Brain microvascular endothelial cell (primary cell): ENCODE measurements around the gene ABCB6.

Experiments
- DNase-seq: peaks from one replicate; pipeline ENCODE4 v3.0.0-alpha.2; 2020
- H3K27ac ChIP-seq: fragments of 250-450 bp; sonication (Bioruptor Pico); 2 replicates; pipeline ENCODE4 v1.5.1; 2020; ENCODE audit warnings: mild to moderate bottlenecking, moderate library complexity
- H3K27me3 ChIP-seq: fragments of 250-450 bp; sonication (Bioruptor Pico); replicated peaks from 2 replicates; pipeline ENCODE4 v1.5.1; 2020; ENCODE audit warnings: mild to moderate bottlenecking
- H3K36me3 ChIP-seq: fragments of 250-450 bp; sonication (Bioruptor Pico); replicated peaks from 2 replicates; pipeline ENCODE4 v1.5.1; 2020; ENCODE audit warnings: mild to moderate bottlenecking
- H3K4me3 ChIP-seq: 2 replicates; pipeline ENCODE4 v1.5.1; 2011; ENCODE audit warnings: low read depth, mild to moderate bottlenecking, control low read depth, low read length, moderate library complexity
- in situ Hi-C: cut with HindIII; loops from 2 replicates; pipeline ENCODE4 v1.10.0; 2017; ENCODE audit warnings: low sequenced_read_pairs, low pct_ligation_motif_present
- TF ChIP-seq, protein P1 (sequence below): IDR thresholded peaks from 2 replicates; pipeline ENCODE4 v1.5.1; 2011; ENCODE audit warnings: low read depth, mild to moderate bottlenecking, moderate library complexity, low read length, control low read depth, inconsistent platforms; ENCODE audit errors: missing control alignments

The ABCB6 gene

GRCh38 chr2:219207884-219208740 is 10.6 kb downstream of the ABCB6 start:
- TF ChIP-seq, protein P1, sequence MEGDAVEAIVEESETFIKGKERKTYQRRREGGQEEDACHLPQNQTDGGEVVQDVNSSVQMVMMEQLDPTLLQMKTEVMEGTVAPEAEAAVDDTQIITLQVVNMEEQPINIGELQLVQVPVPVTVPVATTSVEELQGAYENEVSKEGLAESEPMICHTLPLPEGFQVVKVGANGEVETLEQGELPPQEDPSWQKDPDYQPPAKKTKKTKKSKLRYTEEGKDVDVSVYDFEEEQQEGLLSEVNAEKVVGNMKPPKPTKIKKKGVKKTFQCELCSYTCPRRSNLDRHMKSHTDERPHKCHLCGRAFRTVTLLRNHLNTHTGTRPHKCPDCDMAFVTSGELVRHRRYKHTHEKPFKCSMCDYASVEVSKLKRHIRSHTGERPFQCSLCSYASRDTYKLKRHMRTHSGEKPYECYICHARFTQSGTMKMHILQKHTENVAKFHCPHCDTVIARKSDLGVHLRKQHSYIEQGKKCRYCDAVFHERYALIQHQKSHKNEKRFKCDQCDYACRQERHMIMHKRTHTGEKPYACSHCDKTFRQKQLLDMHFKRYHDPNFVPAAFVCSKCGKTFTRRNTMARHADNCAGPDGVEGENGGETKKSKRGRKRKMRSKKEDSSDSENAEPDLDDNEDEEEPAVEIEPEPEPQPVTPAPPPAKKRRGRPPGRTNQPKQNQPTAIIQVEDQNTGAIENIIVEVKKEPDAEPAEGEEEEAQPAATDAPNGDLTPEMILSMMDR, result no peak
- Histone ChIP-seq H3K4me3 (no peak overlapping the region), H3K36me3 (peaks cover 9% of the 10 kb centered on the region), H3K27ac (no peak overlapping the region), H3K27me3 (no peaks in the 10 kb centered on the region)
- in situ Hi-C loops, result no loop called here
- DNase-seq, result peak; percentile 8

GRCh38 chr2:219207134-219207883 is 11.4 kb downstream of the ABCB6 start:
- H3K36me3 ChIP-seq, result peaks cover 7% of the 10 kb centered on the region
- H3K27me3 ChIP-seq, result no peaks in the 10 kb centered on the region
- in situ Hi-C loops, result no loop called here
- H3K27ac ChIP-seq, result no peak overlapping the region
- DNase-seq, result no peak
- TF ChIP-seq, protein P1, result no peak
- H3K4me3 ChIP-seq, result peak overlapping the region; percentile 75

- in situ Hi-C loops, result no loop called here
- H3K27ac ChIP-seq, result peak within 1 kb of the TSS; percentile 51
These were observed 12.2 kb downstream of the ABCB6 start, which contains the start of gene ZFAND2B for GRCh38 chr2:219206328-219207133. TSS of gene ZFAND2B (plus strand) at chr2:219206782. CDS start at chr2:219206988, 206 bp downstream.

GRCh38 chr2:219205981-219206327 is 12.8 kb downstream of the ABCB6 start:
- Histone ChIP-seq H3K36me3 (peaks cover 7% of the 10 kb centered on the region), H3K27me3 (no peaks in the 10 kb centered on the region), H3K4me3 (peak overlapping the region; percentile 75), H3K27ac (no peak overlapping the region)
- DNase-seq, result no peak
- TF ChIP-seq, protein P1, result no peak
- in situ Hi-C loops, result no loop called here

More at GRCh38 chr2:219206328-219207133, 12.2 kb downstream of the ABCB6 start, which contains the start of gene ZFAND2B:
- TF ChIP-seq, protein P1, result peak; percentile 18
- peaks cover 7% of the 10 kb centered on the region for H3K36me3 ChIP-seq
- peak within 1 kb of the TSS; percentile 75 for H3K4me3 ChIP-seq
- peak; percentile 85 for DNase-seq
- no peaks in the 10 kb centered on the region for H3K27me3 ChIP-seq

- Histone ChIP-seq H3K27ac (no peak overlapping the region), H3K4me3 (no peak overlapping the region), H3K27me3 (no peaks in the 10 kb centered on the region), H3K36me3 (peaks cover 7% of the 10 kb centered on the region)
- no peak for DNase-seq
- in situ Hi-C loops, result no loop called here
- TF ChIP-seq, protein P1, result no peak
These were observed 13.6 kb downstream of the ABCB6 start for GRCh38 chr2:219205165-219205538.
